AG09319 (cell line): ENCODE measurements around the gene MEF2B.
A peak's percentile ranks its signal among the peaks of the same experiment; 100 is the strongest.

Source experiments
- DNase-seq: peaks from one replicate; pipeline ENCODE4 v3.0.0-alpha.2; 2010; ENCODE audit warnings: low read depth; ENCODE audit errors: extremely low read depth
- TF ChIP-seq, protein P1 (sequence below): IDR thresholded peaks from 2 replicates; pipeline ENCODE4 v1.5.1; 2011; ENCODE audit warnings: low read depth, mild to moderate bottlenecking, inconsistent platforms, low read length, moderate library complexity

The MEF2B gene

DNA sequence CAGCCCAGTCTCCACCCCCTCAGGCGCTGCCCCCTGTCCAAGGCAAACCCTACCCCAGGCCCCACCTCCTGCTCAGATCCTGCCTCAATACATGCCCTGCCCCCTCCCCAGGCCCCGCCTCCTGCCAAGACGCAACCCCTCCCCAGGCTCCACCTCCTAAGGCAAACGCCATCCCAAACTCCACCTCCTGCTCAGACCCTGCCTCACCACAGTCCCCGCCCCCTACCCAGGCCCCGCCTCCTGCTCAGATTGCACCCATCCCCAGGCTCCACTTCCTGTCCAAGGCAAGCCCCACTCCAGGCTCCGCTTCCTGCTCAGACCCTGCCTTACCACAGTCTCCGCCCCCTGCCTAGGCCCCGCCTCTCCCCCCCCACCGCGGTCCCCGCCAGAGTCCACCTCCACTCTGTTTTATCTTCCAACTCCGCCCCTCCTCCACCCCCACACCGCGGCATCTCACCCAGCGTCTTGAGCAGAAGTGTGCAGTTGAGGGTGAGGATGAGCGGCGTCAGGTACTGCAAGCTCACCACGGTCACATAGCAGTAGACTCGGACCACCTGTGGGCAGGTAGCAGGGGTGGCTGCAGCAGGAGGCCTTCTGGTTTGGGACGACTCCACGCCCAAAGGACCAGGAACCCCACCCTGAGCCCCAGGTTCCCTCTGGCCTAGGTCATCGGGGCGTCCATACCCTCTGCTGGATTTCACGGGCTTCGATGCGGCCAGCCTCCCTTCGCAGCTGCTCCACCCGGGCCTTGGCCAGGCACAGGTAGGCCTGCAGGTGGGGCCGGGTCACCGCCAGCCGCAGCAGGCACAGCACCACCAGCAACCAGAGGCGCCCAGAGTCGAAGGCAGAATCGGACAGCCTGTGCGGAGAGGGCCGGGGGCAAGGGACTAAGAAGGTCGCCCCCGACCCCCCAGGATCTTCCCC lies 49.5 kb downstream of the MEF2B start:
- TF ChIP-seq, protein P1, sequence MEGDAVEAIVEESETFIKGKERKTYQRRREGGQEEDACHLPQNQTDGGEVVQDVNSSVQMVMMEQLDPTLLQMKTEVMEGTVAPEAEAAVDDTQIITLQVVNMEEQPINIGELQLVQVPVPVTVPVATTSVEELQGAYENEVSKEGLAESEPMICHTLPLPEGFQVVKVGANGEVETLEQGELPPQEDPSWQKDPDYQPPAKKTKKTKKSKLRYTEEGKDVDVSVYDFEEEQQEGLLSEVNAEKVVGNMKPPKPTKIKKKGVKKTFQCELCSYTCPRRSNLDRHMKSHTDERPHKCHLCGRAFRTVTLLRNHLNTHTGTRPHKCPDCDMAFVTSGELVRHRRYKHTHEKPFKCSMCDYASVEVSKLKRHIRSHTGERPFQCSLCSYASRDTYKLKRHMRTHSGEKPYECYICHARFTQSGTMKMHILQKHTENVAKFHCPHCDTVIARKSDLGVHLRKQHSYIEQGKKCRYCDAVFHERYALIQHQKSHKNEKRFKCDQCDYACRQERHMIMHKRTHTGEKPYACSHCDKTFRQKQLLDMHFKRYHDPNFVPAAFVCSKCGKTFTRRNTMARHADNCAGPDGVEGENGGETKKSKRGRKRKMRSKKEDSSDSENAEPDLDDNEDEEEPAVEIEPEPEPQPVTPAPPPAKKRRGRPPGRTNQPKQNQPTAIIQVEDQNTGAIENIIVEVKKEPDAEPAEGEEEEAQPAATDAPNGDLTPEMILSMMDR = no peak
- no peak for DNase-seq

DNA sequence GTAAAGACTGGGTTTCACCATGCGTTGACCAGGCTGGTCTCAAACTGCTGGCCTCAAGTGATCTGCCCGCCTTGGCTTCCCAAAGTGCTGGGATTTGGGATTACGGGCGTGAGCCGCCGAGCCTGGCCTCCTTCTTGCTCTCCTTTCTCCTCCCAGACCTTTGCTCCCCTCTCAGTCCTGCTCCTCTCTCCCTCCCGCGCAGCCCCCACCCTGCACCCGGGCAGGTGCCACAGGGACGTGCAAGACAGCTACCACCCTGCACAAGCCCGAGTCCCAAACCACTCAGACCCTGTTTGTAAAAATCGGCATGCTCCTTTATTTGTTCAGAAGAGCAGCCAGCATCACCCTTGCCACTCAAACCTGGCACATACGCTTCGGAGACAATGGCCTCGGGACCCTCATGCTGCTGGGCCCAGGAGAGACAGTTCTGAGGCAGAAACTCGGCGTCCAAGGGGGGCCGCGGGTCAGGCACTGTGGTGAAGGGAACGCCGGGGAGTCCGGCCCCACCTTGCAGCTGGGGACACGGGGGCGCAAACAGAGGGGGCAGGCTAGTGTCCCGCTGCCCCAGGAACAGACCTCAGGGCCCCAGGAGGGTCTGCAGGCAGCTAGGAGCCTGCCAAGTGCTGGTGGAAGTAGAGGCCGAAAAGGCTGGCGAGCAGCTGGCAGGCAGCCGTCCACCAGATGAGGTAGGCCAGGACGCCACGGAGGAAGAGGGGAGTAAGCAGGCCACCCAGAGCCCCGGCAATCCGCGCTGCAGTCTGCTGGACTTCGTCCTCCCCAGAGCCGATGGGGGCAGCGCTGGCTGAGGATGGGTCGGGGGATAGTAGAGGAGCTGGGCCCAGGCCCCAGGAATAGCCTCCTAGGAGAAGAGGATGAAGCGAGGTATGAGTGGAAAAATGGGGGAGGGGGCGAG lies 50.5 kb downstream of the MEF2B start:
- DNase-seq = no peak
- TF ChIP-seq, protein P1 = no peak

DNA sequence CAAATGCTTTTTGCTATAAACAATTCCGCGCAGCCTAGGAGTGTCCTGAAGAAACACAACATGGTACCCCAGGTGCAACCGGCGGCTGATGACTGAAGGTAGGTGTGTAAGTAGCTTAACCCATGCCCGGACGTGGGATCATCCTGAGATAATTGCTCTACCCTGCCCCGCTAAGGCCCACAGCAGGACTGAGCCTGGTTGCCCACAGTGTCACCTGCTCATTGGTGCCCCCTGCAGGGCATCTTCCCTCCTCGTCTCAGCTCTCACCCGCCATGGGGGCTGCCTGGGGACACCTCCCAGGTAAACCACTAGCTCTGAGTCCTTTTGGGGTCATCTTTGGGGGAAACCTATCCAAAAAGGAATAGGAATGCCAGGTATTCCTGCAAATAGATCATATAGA lies 54.1 kb downstream of the MEF2B start:
- TF ChIP-seq, protein P1 = peak; percentile 53
- DNase-seq = no peak

DNA sequence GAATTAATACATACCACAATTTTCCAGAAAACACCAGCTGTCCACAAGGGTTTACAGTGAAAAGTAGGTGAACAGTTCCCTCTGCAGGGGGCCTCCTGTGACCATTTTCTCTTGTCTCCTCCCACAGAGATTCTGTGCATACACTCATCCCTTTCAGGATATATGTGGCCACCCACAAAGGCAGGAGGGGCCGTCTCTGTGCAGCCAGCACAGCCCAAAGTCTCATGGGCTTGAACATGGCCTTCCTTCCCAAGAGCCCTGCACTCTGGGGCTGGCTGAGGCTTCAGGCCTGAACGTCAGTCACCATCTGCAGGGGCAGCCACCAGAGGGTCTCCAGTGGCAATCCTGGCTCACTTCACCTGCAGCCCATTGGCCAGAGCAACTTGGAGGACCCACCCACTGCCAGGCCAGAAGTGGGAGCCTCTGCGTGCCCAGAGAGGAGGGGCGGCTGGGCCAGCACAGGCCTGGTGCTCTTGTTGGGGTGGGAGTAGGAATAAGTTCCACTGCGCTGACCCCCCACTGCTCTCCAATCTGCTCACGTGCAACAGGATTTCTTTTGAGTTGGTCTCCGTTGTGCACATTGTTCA lies 56.9 kb downstream of the MEF2B start:
- DNase-seq = no peak
- TF ChIP-seq, protein P1 = no peak; the same call in 1 of the 2 replicates

DNA sequence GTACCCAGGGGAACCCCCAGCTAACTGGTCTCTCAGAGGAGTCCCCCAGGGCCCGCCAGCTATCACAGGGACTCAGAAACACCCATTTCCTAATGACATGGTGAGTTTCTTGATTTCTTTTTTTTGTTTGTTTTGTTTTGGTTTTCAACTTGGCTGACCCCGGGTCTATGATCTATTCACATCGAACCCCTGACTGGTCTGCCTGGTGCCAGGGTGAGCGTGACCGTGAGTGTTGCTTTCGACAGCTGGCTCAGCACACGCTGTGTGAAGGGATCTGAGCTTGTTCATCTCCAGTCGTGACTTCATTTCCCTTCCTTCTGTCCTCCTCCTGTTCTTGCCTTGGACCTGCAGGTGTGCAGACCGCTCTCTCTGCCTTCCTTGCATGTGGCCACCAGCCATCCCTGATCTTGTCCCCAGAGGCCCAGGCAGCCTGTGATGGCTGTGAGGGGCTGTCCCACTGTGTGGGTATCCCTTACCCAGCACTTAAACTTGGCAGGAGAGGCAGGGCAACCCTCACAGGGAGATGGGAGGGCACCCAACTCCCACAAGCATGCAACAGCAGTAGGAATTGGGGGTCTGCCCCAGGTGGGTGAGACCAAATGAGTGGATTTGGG lies 58.0 kb downstream of the MEF2B start:
- DNase-seq = no peak
- TF ChIP-seq, protein P1 = no peak

DNA sequence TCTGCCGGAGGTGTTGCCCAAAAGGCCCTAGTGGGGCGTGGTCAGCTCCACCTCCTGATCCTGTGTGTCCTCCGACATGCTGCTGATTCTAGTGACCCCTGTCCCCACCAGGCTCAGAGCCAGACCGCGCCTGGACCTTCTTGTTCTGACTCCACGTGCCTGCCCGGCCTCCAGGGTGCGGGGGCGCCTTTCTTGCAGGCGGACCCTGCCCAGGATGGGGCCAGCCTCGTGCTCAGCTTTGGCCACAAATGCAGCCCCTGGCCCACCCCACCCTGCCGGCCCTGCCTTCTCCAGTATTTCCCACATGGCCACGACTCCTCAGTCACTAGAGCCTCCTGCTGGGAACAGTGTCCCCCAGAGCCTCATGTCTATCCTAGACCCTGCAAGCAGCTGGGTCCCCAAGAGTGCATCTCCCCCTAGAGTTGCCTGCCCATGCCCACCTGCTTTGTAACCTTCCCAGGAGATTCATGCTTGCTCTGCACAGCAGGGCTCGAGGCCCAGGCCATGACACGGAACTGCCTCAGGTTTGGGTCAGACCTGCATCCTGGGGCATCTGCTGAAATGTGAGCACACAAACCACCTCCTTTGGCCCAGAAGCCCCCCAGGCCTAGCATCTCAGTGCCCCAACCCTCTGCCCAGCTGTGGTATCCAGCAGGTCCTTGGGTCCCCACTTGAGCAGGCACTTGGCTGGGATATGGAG lies 58.8 kb downstream of the MEF2B start:
- no peak for DNase-seq
- TF ChIP-seq, protein P1 = no peak
